HG03095 (cell line): ENCODE measurements around the gene GPM6B.

Experiments
- ATAC-seq: cut with Tn5 transposase; IDR thresholded peaks from one replicate; pipeline ENCODE4 v1.9.1; 2021; ENCODE audit warnings: moderate library complexity; ENCODE audit not compliant: unreplicated experiment

Gene GPM6B

GRCh38 chrX:13770013-13770535, 46.8 kb downstream of the GPM6B start:
- no peak for ATAC-seq

DNA sequence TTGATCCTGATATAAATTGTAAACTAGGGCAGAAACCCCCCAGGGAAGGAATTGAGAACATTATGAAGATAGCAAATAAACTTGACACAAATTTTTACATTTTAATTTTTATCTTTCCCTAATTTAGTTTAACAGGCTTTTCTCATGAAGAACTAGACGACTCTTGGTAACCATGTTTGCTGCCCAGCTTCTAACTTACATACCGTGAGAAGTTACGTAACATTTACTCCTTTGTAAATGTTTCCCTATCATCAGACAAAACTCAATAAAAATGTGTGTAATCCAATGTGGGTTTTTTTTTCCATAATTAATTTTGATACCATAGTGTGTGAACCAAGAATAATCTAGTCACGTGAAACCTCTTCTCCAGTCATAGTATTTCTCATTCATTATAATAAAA, 48.0 kb downstream of the GPM6B start:
- ATAC-seq = no peak

GRCh38 chrX:13764765-13765164, 52.1 kb downstream of the GPM6B start:
- ATAC-seq = no peak

DNA sequence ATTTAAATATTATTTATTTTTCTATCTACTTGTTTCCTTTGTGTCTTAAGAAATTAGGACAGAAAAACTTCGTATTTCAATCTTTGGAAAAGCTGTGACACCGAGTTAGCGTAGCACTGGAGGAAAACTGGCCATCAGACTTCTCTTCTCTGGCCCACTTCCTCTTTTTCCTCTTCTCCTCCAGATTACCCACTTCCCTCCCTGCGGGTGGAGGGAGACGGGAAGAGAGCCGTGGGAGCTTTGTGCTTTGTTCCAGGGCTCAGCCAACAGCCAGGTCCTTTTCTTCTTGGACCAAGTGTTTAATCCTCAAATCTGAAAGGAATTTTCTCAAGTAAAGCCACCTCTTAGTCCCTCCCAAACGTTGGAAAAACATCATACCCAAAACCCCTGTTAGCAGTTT, 52.6 kb downstream of the GPM6B start:
- no peak for ATAC-seq

GRCh38 chrX:13763489-13763888, 53.4 kb downstream of the GPM6B start:
- ATAC-seq = no peak

- ATAC-seq = peak; percentile 74
Observed at GRCh38 chrX:13761606-13762414, 55.1 kb downstream of the GPM6B start.

DNA sequence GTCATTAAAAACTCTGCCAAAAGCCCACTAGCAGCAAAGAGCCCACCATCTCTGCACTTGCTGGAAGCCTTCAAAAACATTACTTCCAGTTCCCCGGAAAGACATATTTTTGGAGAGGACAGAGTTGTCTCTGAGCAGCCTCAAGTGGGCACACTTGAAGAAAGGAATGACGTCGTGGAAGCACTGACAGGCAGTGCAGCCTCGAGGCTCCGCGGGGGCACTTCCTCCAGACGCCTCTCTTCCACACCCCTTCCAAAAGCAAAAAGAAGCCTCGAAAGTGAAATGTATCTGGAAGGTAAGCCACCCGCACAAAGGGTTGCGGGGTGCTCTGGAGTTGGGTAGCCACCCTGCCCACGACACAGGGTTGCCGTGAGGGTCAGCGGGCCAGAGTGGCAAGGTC, 56.5 kb downstream of the GPM6B start:
- no peak for ATAC-seq

DNA sequence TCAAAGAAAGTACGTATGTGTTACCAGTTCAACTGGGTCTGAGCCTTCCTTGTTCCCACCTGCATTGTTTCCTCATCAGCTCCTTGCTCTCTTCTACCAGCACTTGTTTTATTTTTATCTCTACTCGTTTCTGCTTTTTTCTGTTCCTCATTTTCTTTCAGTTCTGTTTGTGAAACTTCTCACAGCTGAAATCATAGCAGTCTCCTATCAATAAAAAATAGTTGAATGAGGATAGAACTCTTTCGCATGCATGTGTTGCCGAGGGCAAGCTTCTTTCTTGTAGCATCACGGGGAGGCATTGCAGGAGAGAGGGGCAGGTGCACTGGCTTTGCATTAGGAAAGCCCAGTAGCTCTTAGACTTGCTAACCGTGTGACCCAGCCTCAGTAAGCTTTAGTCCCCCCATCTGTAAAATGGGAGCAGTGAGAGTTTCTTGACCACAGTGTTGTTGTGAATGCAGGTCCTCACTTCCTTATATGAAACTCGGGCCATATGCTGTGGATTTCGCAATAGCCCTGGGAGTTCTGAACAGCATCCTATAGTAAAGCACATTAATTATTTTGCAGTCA, 57.7 kb downstream of the GPM6B start:
- ATAC-seq = peak; percentile 57

DNA sequence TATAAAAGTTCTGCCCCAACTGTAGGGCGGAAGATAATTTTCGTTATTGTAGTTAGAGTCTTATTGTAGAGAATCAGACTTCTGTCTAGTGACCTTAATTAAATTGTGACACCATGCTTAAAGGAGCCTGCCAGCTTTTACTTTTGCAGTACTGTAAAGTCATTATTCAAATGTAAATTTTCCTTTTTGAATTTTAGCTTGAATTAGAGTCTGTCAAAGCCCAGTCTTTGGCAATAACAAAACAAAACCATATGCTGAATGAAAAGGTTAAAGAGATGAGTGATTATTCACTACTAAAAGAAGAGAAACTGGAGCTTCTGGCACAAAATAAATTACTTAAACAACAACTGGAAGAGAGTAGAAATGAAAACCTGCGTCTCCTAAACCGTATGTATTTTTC, 60.5 kb downstream of the GPM6B start:
- no peak for ATAC-seq

DNA sequence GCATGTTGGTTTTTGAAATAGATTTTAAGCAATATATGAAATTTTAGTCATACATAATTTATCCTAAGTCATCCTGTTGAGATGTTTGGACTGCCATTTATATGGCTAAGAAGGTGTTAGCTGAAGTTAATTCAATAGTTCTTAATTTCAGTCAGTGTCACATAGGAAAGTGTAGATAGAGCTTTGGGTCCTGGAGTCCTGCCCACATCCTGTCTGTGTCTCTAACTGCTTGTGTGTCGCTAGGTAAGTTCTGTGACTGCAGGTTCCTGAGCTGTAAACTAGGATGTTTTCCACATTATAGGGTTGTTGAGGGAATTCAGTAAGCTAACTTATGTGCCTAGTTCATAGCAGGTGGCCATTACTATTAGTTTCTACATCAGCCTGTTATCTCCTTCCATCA, 61.6 kb downstream of the GPM6B start:
- no peak for ATAC-seq

GRCh38 chrX:13754765-13755164, 62.1 kb downstream of the GPM6B start:
- no peak for ATAC-seq

DNA sequence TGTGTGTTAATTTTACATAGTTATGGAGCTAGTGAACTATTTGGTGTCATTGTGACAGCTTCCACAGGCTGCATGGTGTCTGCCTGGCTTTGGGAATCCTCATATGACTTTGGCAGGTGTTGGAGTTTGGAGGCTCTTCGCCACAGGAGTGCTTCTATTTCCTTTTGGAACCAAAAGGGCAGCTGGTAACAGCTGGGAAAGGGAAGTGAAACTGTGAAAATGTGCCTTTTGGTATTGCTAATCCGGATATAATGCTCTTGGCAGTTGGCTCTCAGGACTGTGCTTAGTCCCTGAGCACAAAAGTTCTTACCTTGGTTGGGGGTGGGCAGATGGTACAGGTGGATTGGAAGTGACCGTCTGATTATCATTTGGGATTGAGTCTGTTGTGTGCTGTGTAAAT, 64.2 kb downstream of the GPM6B start:
- peak; percentile 48 for ATAC-seq

- ATAC-seq = no peak
Observed at GRCh38 chrX:13752141-13752540, 64.8 kb downstream of the GPM6B start.

GRCh38 chrX:13750812-13751211, 66.1 kb downstream of the GPM6B start:
- peak; percentile 42 for ATAC-seq

- peak; percentile 67 for ATAC-seq
Observed at GRCh38 chrX:13750204-13750603, 66.7 kb downstream of the GPM6B start.

DNA sequence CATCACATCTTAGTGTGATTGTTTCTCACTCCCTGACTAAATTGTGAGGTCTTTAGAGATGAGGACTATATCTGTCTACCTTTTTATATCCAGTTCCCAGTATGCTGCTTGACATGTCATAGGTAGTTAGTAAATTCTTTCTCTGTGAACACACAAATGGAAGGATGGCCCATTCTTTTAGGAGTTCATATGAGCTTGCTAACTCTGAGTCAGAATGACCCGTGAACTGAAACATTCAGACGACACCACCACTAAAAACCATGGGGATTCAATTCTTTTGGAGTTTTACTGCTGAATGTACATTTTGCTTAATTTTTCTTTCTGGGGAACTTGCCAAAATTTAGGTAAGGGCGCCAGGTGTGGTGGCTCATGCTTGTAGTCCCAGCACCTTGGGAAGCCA, 68.4 kb downstream of the GPM6B start:
- no peak for ATAC-seq

GRCh38 chrX:13747836-13748235, 69.1 kb downstream of the GPM6B start:
- ATAC-seq = no peak

- peak; percentile 85 for ATAC-seq
Observed at GRCh38 chrX:13742397-13743176, 74.3 kb downstream of the GPM6B start.

GRCh38 chrX:13741695-13742094, 75.2 kb downstream of the GPM6B start:
- no peak for ATAC-seq

- ATAC-seq = peak; percentile 91
Observed at GRCh38 chrX:13734278-13735172, 82.4 kb downstream of the GPM6B start, which contains the start of the genes OFD1 and TRAPPC2. TSS of gene OFD1 (plus strand) at chrX:13734748. CDS start at chrX:13735072, 324 bp downstream. TSS of gene TRAPPC2 (minus strand) at chrX:13734620. CDS start at chrX:13719963, 14,657 bp downstream.
